GM21360 (cell line): ENCODE results near the gene ANKRD30B.
"Not testable (repeated sequence)": the region's sequence is repeated elsewhere in the genome, so short reads cannot be mapped to it uniquely, and the experiment has no call there.

Experiments
- ATAC-seq: cut with Tn5 transposase; IDR thresholded peaks from one replicate; pipeline ENCODE4 v1.9.1; 2021; ENCODE audit warnings: mild to moderate bottlenecking, moderate library complexity; ENCODE audit not compliant: unreplicated experiment

ANKRD30B gene, protein sequence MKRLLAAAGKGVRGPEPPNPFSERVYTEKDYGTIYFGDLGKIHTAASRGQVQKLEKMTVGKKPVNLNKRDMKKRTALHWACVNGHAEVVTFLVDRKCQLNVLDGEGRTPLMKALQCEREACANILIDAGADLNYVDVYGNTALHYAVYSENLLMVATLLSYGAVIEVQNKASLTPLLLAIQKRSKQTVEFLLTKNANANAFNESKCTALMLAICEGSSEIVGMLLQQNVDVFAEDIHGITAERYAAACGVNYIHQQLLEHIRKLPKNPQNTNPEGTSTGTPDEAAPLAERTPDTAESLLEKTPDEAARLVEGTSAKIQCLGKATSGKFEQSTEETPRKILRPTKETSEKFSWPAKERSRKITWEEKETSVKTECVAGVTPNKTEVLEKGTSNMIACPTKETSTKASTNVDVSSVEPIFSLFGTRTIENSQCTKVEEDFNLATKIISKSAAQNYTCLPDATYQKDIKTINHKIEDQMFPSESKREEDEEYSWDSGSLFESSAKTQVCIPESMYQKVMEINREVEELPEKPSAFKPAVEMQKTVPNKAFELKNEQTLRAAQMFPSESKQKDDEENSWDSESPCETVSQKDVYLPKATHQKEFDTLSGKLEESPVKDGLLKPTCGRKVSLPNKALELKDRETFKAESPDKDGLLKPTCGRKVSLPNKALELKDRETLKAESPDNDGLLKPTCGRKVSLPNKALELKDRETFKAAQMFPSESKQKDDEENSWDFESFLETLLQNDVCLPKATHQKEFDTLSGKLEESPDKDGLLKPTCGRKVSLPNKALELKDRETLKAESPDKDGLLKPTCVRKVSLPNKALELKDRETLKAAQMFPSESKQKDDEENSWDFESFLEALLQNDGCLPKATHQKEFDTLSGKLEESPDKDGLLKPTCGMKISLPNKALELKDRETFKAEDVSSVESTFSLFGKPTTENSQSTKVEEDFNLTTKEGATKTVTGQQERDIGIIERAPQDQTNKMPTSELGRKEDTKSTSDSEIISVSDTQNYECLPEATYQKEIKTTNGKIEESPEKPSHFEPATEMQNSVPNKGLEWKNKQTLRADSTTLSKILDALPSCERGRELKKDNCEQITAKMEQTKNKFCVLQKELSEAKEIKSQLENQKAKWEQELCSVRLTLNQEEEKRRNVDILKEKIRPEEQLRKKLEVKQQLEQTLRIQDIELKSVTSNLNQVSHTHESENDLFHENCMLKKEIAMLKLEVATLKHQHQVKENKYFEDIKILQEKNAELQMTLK (N-terminal part only)

DNA sequence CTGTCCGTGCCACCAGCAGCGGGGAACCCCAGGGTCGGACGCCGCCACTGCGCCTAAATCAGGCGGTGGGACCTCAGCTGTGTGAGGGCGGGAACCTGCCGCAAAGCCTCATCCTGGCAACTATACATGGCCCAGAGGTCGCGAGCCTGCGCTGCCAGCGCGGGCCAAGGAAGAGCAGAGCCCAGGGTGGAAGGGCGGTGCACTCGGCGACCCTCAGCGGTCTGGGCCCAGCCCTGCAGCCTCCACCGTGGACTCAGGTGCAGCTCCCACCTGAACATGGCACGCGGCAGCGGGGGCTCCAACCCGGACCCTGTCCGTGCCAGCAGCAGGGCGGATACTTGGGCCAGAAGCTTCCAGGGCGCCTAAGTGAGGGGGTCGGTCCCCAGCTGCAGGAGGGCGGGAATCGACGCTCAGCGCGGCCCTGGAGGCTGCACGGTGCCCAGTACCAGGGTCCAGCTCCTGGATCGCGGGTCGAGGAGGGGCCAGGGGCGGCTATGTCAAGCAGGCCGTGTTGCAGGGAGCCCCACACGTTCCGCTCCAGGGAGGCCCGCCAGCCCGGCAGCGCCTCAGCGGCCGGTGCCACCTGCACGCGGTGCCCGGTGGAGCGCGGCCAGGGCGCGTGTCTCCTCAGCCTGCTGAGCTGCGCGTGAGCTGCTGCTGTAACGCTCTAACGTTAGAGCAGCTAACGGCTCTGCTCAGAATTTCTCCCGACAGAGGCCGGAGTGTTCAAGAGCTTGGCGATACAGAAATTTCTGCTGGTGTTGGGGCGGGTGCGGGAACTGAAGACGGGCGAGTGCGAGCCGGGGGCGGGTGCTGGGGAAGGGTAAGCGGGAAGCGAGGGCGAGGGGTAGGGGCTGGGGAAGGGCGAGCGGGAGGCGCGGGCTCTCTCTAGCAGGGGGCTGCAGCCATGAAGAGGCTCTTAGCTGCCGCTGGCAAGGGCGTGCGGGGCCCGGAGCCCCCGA, at the start of gene ANKRD30B:
Gene ANKRD30B (plus strand): TSS at position 660 of the 962 bp plus-strand sequence. CDS start 248 bp downstream, at position 908.
- ATAC-seq: no peak

DNA sequence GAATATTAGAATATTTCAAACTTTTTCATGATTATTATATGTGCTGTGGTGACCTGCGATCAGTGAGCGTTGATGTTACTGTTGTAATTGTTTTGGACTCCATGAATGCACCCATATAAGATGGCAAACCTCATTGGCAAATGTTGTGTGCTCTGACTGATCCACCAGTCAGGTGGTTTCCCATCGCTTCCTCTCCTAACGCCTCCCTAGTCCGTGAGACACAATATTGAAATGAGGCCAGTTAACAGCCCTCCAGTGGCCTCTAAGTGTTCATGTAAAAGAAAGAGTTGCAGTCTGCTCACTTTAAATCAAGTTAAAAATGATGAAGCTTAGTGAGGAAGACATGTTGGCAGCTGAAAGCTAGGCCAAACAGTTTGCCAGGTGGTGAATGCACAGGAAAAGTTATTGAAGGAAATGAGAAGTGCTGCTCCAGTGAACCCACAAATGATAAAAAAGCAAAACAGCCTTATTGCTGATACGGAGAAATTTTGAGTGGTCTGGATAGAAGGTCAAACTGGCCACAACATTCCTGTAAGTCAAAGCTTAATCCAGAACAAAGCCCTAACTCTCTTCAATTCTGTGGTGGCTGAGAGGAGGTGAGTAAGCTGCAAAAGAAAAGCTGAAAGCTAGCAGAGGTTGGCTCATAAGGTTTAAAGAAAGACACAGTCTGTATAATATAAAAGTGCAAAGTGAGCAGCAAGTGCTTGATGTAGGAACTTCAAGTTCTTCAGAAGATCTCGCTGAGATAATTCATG, 46.5 kb upstream of the ANKRD30B start:
- ATAC-seq: not testable (repeated sequence)

DNA sequence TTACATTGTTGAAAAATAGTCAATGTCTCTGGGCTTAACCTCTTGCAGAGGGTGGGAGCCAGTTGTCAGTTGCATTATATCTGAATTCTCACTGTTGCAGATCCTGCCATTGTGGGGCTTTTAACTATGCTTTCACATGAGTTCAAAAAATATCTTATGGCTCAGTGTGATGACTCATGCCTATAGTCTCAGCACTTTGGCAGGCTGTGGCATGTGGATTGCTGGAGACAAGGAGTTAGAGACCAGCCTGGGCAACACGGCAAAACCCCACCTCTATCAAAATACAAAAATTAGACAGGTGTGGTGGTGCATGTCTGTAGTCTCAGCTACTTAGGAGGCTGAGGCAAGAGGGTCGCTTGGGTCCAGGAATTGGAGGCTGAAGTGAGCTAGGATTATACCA, 38.2 kb upstream of the ANKRD30B start:
- not testable (repeated sequence) for ATAC-seq

DNA sequence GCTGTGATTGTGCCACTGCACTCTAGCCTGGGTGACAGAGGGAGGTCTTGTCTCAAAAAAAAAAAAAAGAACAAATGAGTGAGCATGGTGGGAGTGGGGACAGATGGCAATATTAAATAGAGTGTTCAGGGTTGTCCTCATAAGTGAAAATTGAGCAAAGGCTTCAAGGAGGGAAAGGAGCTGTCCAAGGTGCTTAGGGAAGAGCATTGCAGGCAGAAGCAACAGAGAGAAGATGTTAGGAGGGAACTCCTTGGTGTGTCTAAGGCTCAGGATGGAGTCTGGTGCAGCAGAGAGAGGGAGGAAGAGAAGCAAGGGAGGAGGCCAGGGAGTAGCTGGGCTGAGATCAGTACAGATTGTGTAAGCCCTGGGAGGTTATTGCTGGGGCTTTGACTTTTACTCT, 26.4 kb upstream of the ANKRD30B start:
- not testable (repeated sequence) for ATAC-seq

DNA sequence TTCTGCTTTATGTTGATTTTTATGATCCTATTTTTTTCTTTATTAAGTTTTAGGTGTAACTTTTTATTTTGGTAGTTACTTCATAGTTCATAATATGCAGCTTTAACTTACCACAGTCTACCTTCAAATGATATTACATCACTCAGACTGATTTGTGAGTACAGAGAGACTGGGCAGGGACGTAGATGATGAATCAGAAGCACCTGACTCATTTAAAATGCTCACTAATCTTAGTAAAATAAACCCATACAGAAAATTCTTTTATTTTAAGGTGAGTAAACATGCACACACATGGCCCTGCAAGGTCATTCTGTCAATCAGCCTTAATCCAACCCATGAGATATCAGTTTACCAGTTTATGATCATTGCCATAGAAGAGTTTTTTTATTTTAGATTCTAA, 8.9 kb upstream of the ANKRD30B start:
- not testable (repeated sequence) for ATAC-seq

DNA sequence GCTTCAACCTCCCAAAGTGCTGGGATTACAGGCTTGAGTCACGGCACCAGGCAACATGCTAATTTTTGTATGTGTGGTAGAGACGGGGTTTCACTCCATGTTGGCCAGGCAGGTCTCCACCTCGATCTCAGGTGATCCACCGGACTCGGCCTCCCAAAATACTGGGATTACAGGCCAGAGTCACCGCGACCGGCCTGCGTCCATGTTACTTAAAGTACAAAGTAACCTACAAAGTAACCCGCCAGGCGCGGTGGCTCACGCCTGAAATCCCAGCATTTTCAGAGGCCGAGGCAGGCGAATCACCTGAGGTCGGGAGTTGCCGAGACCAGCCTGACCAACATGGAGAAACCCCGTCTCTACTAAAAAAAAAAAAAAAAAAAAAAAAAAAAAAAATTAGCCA, 1.1 kb upstream of the ANKRD30B start:
- no peak for ATAC-seq

DNA sequence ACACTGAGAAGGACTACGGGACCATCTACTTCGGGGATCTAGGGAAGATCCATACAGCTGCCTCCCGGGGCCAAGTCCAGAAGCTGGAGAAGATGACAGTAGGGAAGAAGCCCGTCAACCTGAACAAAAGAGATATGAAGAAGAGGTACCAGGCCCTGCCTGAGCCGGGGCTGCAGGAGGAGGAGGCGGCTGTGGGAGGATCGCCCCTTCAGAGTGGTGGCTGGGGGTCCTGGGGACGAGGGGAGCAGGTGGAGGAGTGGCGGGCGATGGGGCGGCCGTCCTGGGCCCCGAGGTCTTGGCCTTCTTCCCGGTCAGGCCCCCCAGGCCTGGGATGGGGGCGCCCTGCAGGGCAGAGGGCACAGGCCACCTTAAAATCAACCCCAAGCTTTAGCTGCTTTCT, 524 bp downstream of the ANKRD30B start:
- ATAC-seq: no peak

DNA sequence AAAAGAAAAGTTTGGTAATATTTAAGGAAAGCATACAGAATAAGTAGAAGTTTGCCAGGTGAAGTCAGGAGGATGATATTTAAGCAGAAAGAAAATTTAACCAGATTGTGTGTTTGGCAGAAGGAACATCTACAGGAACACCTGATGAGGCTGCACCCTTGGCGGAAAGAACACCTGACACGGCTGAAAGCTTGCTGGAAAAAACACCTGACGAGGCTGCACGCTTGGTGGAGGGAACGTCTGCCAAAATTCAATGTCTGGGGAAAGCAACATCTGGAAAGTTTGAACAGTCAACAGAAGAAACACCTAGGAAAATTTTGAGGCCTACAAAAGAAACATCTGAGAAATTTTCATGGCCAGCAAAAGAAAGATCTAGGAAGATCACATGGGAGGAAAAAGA, 15.6 kb downstream of the ANKRD30B start:
- not testable (repeated sequence) for ATAC-seq

DNA sequence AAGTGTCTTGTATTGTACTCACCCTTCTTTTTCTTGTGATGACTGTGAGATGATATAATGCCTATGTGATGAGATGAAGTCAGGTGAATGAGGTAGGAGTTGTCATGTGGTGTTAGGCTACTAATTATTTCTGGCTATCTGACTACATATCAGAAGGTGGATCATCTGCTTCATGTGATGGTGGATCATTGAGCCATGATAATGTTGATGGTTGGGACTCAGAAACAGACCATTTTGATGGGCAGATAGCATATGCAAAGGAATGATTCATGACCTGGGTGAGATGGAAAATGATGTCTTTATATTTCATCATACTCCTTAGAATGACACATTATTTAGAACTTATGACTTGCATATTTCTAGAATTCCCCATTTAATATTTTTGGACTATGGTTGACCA, 19.5 kb downstream of the ANKRD30B start:
- ATAC-seq: no peak

DNA sequence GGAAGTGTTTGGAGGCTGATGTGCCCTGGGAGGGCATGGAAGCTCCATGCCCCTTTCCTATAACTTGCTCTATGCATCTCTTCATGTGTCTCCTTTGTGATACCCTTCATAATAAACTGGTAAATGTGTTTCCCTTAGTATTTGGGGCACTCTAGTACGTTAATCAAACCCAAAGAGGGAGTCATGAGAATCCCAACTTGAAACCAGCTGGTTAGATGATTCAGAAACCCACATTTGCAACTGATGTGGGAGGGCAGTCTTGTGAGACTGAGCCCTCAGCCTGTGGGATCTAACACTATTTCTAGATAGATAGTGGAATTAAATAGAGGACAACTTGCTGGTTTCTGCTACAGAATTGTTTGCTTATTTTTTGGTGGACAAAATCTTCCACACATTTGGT, 20.3 kb downstream of the ANKRD30B start:
- no peak for ATAC-seq

DNA sequence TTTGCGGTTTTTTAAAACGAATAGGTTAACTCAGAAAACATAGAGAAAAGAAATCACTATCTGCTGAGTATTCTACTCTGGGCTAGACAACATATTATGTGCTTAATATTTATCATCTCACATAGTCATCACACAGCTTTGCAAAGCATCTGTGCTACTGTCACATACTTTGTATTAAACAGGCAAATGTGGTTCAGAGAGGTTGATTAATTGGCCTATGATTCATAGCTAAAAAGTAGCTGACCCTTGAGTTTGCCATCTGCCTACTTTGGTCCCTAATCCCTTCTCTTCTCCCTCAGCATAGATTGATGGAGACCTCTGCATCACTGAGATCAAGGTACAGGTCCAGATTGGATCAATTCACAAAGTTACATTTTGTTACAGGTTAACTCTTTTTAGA, 21.4 kb downstream of the ANKRD30B start:
- ATAC-seq: no peak

DNA sequence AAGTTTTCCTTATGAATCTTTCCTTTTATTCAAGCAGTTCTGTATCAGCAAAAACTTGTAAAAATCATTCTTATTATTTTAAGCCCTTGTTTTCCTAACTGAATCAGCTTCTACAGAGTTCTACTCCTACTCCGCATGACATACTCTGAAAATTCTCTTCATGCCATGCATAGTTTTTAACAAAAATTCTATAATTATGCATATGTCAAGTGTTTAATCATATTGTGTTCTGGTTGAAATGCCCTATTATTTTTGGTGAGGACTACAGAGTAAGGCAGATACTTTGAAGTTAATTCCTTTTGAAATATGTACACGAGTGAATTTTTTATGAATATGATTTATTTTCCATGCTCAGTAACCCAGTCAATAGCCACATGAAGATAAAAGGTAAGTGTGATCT, 28.8 kb downstream of the ANKRD30B start:
- ATAC-seq: no peak

DNA sequence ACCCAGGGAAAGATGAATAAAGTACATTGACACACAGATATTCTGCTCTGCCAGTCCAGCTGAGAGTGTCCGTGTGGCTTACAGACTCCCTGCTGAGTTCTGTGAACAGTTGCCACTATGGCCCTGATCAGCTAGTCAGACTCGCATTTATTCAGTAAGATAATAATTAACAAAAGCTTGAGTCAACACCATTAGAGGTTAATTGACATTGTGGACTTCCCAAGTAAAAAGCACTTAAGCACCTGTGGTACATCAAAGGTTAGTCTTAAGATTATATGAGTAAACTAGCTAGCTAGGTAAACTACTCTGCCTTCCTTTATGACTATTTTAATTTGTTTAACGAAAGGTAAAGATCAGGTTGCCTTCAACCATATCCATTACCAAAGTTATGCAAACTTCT, 33.7 kb downstream of the ANKRD30B start:
- no peak for ATAC-seq

DNA sequence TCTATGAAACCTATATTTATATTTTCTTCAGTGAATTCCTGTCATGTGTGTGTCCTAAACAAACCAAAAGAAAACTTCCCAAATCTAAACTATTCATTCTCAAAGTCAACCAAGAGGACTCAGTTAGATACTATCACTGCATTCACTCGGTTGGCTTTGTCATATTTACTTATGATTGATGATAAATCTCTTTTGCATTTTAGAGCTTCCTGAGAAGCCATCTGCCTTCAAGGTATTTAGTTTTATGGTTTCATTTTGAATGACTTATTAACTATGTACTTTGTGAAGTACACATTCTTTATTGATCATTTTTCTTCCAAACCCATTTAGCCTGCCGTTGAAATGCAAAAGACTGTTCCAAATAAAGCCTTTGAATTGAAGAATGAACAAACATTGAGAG, 36.2 kb downstream of the ANKRD30B start:
- no peak for ATAC-seq

DNA sequence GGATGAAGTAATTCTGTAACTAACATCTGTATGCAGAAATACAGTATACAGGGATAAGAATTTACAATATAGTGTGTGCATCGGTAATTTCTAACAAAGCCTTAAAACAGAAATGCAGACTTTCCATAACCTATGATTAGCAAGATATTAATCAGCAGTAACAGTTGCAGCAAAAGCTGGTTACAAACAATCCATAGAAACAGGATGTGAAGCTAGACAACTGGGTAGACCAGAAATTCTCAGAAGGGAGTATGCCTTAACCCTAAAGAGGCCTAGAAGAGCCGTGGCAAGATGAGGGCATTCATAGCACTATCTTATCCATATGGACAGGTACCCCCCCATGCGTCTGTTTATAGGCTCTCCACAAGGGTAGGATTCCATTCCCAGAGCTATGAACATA, 48.9 kb downstream of the ANKRD30B start:
- not testable (repeated sequence) for ATAC-seq

DNA sequence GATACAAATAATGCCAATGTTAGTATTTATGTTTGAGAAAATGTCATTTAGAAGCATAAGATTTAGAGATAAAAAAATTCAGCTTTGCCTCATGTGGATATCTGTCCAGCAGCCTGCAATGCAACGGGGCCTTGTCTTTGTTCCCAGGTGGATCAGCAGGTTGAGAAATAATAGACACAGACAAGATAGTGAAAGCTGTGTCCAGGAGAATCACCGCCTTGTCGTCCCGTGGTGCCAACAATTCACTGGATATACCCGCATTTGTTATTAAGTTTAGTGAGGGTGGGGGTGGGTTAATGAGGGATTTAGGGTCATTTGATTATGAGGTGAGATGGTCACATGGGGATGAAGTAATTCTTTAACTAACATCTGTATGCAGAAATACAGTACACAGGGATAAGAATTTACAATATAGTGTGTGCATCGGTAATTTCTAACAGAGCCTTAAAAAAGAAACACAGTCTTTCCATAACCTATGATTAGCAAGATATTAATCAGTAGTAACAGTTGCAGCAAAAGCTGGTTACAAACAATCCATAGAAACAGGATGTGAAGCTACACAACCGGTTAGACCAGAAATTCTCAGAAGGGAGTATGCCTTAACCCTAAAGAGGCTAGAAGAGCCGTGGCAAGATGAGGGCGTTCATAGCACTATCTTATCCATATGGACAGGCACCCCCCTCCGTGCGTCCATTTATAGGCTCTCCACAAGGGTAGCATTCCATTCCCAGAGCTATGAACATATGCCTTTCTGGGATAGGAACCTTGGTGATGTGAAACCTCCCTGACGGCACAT, 50.2 kb downstream of the ANKRD30B start:
- ATAC-seq: not testable (repeated sequence)

DNA sequence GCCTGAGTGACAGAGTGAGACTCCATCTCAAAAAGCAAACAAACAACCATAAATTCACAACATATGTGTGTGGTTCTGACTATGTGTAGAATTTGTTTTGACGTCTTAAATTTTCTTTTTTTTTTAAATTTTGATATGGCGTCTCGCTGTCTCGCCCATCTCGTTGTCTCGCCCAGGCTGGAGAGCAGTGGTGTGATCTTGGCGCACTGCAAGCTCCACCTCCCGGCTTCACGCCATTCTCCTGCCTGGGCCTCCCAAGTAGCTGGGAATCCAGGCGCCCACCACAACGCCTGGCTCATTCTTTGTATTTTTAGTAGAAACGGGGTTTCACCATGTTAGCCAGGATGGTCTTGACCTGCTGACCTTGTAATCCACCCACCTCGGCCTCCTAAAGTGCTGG, 63.1 kb downstream of the ANKRD30B start:
- not testable (repeated sequence) for ATAC-seq

DNA sequence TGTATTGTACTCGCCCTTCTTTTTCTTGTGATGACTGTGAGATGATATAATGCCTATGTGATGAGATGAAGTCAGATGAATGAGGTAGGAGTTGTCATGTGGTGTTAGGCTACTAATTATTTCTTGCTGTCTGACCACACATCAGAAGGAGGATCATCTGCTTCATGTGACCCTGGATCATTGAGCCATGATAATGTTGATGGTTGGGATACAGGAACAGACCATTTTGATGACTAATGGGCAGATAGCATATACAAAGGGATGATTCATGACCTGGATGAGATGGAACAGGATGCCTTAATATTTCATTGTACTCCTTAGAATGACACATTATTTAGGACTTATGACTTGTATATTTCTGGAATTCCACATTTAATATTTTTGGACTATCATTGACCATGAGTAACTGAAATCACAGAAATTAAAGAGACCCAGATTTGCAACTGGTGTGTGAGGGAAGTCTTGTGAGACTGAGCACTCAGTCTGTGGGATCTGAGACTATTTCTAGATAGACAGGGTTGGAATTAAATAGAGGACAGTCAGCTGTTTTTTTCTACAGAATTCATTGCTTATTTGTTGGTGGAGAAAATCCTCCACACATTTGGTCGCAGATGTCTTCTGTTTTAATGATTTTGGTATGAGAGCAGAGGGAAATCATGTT, 79.1 kb downstream of the ANKRD30B start:
- not testable (repeated sequence) for ATAC-seq
